LoVo (cell line): ENCODE data around the gene PANK2.
"Not testable (repeated sequence)": the region's sequence is repeated elsewhere in the genome, so short reads cannot be mapped to it uniquely, and the experiment has no call there.

Source experiments
- DNase-seq: peaks from one replicate; pipeline ENCODE4 v3.0.0-alpha.2; 2016; ENCODE audit warnings: low spot score

The PANK2 gene

DNA sequence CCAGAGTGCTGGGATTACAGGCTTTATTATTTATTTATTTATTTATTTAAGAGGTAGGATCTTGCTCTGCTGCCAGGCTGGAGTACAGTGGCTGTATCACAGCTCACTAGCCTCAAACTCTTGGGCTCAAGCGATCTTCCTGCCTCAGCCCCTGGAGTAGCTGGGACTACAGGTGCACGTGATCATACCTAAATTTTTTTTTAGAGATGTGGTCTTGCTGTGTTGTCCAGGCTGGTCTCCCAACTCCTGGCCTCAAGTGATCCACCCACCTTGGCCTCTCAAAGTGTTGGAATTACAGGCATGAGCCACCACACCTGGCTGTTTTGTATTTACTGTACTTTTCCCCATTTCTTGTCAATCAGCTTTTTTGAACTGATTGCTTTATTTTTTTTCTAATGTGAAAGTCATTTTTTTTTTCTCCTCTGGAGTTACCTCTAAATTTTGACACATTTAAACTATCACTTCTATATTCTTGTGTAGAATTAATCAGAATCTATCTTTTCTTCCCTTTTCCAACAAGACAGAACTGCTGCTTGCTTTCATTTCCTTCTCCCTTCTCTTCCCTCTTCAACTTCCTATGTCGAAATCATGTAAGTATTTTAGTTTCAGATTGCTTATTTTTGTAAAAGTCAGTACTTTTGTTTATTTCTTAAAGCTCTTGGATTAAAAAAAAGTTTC lies 12.0 kb downstream of the PANK2 start:
- DNase-seq, result no peak

DNA sequence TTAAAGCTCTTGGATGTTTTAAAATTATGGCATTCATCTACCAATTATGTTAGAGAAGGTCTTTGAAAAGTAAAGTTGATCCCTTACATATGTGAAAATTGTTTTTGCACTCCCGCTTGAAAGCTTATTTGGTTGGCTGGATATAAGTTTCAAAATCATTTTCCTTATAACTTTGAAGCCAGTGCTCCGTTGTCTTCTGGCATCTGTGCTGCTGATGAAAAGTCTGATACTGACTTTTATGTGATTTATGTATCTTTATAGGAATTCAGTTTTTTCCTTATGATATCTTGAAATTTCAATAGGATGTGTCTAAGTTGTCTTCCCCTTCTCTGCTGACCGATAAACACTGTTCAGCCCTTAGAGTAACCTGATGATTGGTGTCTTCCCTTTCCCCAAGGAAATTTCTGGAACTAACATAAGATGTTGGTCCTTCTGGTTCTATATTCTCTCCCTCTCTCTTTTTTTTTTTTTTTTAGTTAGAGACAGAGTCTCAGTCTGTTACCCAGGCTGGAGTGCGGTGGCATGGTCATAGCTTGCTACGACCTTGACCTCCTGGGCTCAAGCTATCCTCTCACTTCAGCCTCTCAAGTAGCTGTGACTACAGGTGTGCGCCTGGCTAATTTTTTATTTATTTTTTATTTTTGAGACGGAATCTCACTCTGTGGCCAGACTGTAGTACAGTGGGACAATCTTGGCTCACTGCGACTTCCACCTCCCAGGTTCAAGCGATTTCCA lies 12.7 kb downstream of the PANK2 start:
- DNase-seq, result no peak

DNA sequence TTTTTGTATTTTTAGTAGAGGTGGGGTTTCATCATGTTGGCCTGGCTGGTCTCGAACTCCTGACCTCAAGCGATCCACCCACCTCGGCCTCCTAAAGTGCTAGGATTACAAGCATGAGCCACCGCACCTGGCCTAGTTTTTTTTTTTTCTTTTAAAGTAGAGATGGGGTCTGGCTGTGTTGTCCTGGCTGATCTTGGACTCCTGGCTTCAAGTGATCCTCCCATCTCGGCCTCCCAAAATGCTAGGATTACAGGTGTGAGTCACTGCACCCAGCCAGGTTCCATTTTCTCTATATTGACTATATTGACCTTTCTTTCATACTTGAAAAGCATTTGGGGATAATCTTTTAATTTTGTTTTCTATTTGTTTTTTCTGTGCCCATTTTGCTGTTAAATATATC lies 13.3 kb downstream of the PANK2 start:
- no peak for DNase-seq

DNA sequence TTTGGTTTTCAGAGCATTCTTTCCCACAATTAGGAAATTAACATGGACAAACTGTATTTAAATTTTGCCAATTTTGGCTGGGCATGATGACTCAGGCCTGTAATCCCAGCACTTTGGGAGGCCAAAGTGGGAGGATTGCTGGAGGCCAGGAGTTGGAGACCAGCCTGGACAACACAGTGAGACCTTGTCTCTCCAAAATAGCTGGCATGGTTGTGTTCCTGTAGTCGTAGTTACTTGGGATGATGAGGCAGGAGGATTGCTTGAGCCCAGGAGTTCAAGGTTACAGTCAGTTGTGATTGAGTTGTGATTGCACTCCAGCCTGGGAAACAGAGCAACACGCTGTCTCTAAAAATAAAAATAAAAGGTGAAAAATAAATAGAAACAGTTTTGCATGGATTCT lies 15.0 kb downstream of the PANK2 start:
- DNase-seq, result no peak

DNA sequence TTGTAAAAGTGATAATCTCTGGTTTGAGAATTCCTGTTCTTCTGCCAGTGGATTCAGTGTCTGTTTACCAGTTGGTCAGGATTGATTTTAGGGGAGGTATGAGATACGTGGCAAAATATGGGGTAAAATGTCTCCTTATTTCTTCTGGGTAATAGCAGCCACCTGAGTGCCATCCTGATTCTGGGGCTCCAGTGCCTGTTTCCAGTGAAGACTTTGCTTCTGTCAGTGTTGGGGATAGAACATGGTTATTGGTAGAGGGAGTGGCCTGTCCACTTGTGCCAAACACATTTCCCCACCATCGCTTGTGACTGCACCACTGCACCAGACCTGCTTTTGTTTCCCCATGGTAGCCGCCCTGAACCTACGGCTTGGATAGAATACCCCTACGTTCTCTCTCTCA lies 15.7 kb downstream of the PANK2 start:
- no peak for DNase-seq

DNA sequence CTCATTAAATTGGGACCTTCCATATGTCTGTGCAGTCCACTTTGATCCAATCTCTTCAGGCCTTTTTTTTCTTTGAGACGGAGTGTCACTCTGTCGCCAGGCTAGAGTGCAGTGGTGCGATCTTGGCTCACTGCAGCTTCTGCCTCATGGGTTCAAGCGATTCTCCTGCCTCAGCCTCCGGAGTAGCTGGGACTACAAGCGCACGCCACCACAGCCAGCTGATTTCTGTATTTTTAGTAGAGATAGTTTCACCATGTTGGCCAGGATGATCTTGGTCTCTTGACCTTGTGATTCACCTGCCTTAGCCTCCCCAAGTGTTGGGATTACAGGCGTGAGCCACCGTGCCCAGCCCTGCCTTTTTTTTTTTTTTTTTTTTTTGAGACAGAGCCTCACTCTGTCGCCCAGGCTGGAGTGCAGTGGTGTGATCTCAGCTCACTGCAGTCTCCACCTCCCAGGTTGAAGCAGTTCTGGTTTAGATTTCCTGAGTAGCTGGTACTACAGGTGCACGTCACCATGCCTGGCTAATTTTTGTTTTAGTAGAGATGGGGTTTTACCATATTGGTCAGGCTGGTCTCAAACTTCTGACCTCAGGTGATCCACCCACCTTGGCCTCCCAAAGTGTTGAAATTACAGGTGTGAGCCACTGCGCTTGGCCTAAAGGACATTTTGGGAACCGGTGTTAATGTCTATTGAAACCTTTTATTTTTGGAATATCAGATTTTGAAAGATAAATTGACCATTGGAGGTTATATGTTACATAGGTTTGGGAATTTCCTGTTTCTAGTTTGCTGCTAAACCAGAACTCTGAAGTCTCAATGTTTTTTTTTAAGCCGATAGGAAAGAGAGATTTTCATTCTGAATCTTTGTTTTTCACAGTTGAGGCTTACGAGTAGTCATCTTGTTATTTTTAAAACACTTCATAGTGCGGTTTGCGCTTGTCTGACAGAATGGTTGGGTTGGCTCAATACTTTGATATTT lies 17.8 kb downstream of the PANK2 start:
- not testable (repeated sequence) for DNase-seq

DNA sequence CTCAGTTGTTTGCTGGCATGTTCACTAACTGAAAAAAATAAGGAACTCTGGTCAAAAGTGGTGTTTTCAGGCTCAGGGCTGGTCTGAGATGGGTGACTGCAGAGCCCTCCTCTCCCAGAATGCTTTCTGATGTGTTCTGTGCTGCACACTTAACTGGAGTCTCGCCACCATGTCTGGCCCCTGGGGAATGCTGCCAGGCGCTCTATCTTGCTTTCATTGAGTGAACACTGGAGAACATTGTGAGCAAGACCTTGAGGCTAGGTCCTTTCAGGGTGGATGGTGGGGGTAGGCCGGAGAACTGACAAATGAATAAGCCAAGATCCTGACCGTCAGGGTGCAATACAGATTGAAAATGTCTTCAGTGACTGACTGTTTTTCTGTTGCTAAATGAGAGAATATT lies 19.5 kb downstream of the PANK2 start:
- DNase-seq, result no peak

DNA sequence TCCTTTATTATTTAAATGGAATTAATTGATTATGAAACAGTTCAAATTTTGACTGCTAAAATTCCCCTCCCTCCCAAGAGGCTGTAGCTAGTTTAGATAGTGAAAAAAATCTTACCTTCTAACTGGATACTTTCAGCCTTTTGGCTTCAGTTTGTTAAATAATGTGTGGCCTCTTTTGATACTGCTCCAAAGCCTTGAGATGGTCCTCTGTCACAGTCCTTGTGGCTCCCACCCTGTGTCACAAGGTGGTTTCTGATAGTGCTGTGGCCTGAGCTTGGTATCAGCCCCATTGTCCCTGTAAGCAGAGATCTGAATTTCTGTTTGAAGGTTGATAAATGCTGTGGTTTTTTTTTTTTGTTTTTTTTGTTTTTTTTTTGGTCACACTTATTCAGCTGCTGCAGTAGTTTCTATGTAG lies 20.8 kb downstream of the PANK2 start:
- no peak for DNase-seq

DNA sequence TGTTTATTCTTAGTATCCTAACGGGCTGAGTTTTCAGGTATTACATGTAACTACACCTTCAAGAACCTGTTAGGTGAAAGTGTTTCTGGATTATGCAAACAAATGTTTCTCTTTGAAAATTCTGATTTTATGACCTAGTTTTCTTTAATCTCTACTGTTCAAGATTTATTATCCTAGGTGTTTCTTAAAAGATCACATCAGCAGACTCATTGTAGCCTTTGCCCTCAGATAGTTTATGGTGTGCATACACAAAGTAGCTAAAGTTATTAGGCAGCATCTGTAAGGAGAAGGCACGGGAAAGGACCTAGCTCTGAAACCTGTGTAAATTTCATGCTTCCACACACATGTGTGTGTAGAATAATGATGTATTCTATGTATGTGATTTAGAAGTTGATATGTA lies 21.7 kb downstream of the PANK2 start:
- DNase-seq, result no peak

DNA sequence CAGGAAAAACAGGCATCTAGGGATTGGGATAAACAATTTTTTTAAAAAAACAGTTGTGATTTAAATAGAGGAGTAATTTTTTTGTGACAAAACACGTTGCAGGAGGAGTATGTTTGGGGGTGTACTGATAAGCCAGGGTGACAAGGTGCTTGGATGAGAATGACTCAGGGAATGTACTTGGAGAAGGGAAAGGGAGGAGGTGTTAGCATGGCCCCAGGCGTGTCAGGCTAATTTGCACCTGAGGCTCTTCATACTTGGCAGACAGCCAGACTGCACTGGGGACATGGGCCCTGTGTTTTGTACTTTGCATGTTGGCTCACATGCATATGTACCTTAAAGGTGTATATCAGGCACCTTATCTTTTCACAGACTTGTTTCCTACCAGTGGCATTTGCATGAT lies 22.8 kb downstream of the PANK2 start:
- no peak for DNase-seq

DNA sequence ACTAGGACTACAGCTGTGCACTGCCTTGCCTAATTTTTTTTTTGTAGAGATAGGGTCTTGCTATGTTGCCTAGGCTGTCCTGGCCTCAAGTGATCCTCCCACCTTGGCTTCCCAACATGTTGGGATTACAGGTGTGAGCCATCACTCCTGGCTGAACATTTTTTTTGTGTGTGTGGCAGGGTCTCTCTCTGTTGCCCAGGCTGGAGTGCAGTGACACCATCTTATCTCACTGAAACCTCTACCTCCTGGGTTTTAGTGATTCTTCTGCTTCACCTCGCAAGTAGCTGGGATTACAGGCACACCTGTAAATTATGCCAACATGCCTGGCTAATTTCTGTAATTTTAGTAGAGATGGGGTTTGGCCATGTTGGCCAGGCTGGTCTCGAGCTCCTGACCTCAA lies 25.3 kb downstream of the PANK2 start:
- DNase-seq, result no peak

DNA sequence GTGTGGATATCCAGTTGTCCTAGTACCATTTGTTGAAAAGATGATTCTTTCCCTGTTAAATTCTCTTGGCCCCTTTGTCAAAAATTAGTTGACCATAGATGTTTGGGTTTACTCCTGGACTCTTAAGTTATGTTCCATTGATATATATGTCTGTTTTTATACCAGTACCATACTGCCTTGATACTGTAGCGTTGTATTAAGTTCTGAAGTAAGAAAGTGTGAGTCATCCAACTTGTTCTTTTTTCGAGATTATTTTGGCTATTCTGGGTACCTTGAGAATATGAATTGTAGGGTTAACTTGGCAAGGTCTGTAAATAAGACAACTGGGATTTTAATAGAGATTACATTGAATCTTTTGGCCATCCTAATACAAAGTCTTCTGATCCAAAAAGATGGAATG lies 26.5 kb downstream of the PANK2 start:
- no peak for DNase-seq

DNA sequence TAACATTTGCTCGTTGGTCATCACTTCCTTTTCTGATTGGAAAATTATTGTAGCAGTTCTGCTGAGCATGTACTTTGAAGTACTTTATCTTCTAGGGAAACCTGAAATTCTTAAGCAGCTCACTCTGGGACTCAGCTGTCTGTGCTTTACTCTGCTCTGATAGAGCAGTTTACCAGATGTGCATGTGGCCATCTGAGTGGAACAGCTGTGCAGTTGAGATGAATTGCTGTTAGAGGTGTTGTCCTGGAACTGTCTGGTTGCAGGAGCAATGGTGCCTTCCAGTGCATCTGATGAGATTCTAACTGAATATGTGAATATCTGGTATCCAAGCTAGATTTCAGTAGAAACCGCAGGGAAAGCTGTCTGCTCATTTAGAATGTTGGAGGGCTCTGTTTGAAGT lies 27.2 kb downstream of the PANK2 start:
- no peak for DNase-seq

DNA sequence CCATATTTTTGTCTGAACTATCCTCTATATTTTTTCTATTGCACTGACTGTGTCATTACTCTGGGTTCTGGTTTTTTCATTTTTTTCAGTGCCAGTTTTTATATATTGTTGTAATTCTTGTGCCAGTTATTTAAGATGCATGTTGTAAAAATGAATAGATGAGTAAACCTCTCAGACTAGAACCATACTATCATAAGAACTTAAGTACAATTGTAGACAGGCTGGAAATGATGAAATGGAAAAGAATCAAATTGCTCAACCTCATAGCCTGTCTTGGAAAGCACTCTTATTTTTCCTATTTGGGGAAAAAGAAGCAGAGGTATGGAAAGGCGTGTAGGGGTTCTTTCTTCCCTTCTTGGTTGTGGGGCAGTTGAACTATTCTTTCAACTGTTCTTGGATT lies 30.2 kb downstream of the PANK2 start:
- no peak for DNase-seq

DNA sequence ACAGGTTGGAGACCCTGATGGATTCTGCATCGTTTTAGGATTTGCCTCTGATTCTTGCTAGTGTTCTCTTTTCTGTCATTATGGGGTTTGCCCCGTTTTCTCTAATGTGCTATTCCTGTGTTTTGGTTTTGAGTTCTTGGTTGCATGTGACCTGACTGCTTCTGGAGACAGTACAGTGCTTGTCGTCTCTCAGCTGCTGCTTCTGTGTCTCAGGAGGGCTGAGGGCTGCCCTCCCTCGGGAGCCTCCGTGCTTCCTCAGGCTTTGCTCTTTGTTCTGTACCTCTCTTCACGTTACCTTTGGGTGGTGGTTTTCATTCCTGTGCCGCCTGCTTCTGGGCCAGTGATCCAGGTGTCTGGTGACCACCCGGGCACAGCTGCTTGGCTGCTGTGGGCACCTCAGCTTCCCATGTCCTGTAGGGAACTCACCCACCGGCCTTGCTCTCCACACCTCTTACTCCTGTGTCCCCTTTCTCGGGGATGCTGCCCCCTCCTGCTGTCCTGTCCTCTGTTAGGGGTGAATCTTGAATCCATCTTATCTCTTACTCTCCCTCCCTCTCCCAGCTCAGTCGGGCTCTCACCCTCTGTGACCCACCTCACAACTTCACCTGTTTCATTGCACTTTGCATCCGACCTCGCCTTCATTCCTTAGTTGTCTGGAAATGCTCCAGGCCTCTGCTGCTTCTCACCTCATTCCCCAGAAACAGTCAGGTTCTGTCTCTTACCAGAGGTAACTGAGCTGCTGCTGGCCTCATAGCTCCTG lies 33.2 kb downstream of the PANK2 start:
- DNase-seq, result no peak

DNA sequence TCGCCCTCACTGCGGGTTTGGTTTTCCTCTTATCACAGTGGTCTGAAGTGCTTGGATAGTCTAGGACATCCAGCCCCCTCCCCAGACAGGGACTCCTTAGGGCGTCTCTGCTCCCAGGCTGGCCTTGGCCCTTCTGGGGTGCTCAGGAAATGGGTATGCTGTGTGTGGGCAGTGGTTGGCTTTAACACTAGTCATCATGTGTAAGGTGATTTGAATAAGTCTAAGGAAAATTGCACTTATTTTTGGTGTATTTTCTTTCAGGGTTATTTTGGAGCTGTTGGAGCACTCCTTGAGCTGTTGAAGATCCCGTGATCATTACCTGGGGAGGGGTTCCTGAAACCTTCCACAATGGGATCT lies 33.8 kb downstream of the PANK2 start:
- DNase-seq, result no peak

DNA sequence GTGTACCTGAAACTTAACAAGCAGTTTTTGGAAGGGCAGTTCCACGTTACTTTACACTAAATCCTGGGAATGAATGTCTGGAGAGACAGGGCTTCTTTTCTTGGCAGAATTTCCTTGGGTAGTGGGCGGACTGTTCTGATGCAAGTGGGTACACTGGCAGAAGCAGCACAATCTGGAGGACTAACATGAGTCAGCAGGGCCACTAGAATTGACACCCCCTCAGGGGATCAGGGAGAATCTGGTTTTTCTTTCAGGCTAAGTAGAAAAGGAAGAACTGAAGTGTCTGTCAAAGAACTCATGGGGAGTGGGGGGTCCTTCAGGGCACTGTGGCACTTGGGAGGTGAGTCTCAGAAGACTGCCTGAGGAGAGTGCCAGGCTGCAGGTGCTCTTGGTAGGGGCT lies 34.6 kb downstream of the PANK2 start:
- no peak for DNase-seq

DNA sequence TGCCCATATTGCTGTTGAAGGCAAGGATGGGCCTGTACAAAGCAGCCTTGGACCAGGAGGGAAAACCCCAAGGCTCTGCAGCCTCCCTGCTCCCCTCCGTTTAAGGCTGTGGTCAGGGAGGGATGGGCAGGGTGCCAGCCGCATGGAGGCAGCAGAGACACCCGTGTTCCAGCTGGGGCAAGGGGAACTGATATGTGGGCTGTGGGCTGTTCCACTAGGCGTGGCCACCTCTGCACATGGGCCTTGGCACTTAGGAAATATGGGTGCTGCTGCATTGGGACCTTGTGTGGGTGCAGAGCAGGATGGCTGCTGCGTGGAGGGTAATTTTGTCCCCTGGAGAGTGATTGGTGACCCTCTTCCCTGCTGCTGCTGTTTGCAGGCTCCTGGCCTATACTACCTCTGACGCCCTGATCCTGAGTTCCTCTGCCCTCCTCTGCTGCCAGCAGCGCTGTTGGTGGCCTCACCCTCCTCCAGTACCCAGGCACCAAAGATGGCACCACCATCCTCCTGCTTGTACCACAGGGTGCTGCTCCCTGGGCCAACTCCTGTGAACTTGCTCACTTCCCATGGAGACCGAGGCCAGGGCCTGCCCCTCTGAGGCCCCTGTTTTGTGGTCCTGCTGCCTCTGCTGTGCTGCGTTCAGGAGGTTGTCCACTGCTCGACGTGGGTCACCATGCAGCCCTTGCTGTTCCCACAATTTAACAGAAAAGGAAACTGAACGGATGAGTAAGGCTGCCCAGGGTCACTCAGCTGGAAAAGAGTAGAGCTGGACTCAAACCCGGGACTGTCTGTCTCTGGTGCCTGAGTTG lies 35.3 kb downstream of the PANK2 start:
- DNase-seq, result no peak

DNA sequence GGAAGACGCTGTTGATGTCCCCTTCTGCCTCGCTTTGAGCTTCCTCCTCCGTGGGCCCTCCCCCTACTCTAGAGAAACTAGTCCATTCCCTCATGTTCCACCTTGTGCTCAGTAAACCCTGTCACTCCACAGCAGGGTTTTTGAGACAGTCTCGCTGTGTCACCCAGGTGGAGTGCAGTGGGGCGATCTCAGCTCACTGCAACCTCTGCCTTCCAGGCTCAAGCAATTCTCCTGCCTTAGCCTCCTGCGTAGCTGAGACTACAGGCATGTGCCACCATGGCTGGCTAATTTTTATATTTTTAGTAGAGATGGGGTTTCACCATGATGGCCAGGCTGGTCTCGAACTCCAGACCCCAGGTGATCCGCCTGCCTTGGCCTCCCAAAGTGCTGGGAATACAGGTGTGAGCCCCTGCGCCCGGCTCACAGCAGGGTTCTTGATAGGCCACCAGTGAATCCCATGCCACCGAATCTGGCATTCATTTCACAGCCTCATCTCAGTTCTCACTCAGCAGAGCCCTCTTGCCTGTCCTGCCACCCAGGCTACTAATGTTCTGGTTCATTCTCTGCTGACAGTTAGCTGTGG lies 36.0 kb downstream of the PANK2 start:
- DNase-seq, result no peak

DNA sequence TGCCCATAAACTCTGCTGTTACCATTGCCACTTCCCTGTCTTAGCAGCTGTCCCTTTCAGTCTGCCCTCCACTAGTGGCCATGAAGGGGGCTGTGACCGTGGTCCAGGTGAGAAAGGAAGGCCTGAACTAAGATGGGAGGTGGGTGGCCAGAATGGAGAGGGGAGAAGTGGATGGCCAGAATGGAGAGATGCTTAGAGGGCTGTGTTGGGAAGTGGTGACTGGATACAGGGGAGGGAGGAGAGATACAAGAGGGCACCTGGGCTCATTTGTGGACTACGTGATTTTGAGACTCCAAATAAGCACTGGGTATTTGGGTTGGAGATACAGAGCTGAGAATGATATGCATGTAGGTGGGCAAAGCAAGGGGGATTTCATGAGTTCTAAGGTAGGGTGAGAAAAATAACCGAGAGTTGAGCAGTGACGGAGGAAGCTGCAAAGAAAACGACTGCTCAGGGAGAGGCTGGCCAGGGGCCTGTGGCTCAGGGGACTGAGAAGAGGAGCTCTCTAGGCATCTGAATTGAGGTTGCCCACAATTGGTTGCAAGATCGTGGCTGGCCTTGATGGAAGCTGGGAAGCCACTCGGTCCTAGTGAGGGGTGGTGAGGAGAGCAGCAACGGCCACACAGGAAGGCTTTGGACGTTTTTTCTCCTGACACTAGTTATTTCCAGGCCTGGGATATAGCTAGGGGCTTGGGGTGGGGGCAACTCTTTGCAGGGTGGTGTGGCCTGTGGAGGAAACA lies 36.9 kb downstream of the PANK2 start:
- no peak for DNase-seq
